Gastroesophageal sphincter (tissue), 3 donors: ENCODE measurements around the gene NSA2.

Experiments used
- POLR2A ChIP-seq, 2 donors: fragments of 450-650 bp; IDR thresholded peaks; one replicate each; pipeline ENCODE4 v1.6.1; 2017; ENCODE audit warnings: antibody characterized with exemption in 2 of 2, mild to moderate bottlenecking in 2 of 2, moderate library complexity in 1 of 2
- POLR2AphosphoS5 ChIP-seq: sonication (generic); formaldehyde crosslinking; IDR thresholded peaks from one replicate; pipeline ENCODE4 v1.6.1; 2017; ENCODE audit warnings: antibody characterized with exemption
- TF ChIP-seq, protein P1 (sequence below), 4 experiments: fragments of 200-600 bp in 2 of 4; fragments of 450-650 bp in 2 of 4; sonication (generic) in 1 of 4; IDR thresholded peaks; one replicate each; pipeline ENCODE4 v1.5.1; 2017 to 2019; ENCODE audit warnings: antibody characterized with exemption in 4 of 4, mild to moderate bottlenecking in 2 of 4, moderate library complexity in 2 of 4

DNA sequence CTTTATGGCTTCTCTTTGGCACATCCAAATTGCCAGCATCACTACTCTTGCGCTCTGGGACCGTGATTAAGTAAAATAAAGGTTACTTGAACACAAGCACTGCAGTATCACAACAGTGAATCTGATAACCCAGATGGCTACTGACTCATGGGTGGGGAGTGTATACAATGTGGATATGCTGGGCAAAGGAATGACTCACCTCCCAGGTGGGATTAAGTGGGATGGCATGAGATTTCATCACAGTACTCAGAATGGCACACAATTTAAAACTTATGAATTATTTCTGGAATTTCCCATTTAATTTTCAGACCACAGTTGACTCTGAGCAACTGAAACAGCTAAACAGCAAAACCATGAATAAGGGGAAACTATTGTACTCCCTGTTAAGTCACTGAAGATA is 4.5 kb upstream of the NSA2 start:
- TF ChIP-seq, protein P1, sequence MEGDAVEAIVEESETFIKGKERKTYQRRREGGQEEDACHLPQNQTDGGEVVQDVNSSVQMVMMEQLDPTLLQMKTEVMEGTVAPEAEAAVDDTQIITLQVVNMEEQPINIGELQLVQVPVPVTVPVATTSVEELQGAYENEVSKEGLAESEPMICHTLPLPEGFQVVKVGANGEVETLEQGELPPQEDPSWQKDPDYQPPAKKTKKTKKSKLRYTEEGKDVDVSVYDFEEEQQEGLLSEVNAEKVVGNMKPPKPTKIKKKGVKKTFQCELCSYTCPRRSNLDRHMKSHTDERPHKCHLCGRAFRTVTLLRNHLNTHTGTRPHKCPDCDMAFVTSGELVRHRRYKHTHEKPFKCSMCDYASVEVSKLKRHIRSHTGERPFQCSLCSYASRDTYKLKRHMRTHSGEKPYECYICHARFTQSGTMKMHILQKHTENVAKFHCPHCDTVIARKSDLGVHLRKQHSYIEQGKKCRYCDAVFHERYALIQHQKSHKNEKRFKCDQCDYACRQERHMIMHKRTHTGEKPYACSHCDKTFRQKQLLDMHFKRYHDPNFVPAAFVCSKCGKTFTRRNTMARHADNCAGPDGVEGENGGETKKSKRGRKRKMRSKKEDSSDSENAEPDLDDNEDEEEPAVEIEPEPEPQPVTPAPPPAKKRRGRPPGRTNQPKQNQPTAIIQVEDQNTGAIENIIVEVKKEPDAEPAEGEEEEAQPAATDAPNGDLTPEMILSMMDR (IDR thresholded peaks at IDR 0.05): no peak
- TF ChIP-seq POLR2AphosphoS5: no peak
- no peak for TF ChIP-seq POLR2A (IDR thresholded peaks at IDR 0.05)
